Measurements from ENCODE around the gene PDE8B.

DNA sequence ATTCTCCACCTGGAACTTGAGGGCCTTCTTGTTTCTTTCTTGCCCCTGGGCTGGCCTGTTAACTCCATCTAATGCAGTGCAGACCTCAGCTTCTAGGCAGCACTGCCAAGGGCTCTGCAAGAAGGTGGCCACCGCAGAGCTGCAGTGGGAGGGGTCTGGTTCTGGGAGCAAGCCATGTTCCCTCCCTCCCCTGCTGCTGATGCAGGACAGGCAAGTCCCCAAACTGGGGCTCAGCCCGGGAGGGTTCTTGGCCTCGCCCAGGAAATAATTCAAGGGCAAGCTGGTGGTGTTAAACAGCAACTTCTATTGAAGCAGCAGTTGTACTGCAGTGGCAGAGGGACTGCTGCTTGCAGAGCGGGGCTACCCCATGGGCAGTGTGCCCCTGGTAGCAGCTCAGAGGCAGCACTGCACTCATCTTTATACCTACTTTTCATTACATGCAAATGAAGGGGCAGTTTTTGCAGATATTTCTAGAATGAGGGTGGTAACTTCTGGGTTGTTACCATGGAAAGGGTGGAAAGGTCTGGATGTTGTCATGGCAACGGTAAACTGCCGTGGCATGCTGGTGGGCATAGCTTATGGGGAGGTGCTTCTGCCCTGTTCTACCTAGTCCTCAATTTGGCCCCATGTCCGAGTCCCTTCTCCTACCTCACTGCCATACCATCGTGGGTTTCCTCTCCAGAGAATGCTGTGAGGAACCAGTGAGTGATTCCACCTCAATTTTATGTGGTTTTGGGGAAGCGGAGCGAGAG, 199.6 kb downstream of the PDE8B start:
- TF ChIP-seq POLR2A (IDR thresholded peaks at IDR 0.05): no peak
- TF ChIP-seq, protein P1, sequence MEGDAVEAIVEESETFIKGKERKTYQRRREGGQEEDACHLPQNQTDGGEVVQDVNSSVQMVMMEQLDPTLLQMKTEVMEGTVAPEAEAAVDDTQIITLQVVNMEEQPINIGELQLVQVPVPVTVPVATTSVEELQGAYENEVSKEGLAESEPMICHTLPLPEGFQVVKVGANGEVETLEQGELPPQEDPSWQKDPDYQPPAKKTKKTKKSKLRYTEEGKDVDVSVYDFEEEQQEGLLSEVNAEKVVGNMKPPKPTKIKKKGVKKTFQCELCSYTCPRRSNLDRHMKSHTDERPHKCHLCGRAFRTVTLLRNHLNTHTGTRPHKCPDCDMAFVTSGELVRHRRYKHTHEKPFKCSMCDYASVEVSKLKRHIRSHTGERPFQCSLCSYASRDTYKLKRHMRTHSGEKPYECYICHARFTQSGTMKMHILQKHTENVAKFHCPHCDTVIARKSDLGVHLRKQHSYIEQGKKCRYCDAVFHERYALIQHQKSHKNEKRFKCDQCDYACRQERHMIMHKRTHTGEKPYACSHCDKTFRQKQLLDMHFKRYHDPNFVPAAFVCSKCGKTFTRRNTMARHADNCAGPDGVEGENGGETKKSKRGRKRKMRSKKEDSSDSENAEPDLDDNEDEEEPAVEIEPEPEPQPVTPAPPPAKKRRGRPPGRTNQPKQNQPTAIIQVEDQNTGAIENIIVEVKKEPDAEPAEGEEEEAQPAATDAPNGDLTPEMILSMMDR (IDR thresholded peaks at IDR 0.05): no peak
